HG02642 (cell line): Measurements from ENCODE around the gene DDR2.
A peak's percentile ranks its signal among the peaks of the same experiment; 100 is the strongest.
"Not testable (repeated sequence)": the region's sequence is repeated elsewhere in the genome, so short reads cannot be mapped to it uniquely, and the experiment has no call there.

Experiments used
- ATAC-seq: cut with Tn5 transposase; IDR thresholded peaks from one replicate; pipeline ENCODE4 v1.9.1; 2021; ENCODE audit warnings: mild to moderate bottlenecking; ENCODE audit not compliant: unreplicated experiment, poor library complexity

DDR2 gene

DNA sequence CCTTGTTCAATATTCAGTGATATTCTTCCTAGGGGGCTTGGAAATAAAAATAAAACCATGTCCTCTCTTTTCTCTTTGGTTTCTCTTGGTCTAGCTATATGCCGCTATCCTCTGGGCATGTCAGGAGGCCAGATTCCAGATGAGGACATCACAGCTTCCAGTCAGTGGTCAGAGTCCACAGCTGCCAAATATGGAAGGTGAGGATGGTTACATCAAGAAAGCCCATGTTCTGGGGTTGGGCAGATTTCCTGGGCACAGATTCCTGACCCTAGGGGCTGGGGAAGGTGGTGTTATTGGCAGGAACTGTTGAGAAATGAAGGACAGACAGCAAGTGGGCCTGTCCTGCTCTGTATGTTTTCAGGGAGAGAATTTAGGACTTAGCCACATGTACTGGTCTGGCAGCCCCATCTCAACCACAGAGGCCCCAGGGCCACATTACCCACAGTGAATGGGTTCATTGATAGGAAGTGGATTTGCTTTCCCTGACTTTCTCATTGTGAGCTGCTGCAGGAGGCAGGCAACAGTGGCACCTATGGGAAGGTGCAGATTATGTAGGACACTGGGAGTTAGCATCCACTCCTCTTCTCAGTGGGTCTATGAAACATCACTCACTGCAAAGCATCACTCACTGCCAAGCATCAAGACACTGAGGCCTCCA is 120.9 kb downstream of the DDR2 start:
- no peak for ATAC-seq

DNA sequence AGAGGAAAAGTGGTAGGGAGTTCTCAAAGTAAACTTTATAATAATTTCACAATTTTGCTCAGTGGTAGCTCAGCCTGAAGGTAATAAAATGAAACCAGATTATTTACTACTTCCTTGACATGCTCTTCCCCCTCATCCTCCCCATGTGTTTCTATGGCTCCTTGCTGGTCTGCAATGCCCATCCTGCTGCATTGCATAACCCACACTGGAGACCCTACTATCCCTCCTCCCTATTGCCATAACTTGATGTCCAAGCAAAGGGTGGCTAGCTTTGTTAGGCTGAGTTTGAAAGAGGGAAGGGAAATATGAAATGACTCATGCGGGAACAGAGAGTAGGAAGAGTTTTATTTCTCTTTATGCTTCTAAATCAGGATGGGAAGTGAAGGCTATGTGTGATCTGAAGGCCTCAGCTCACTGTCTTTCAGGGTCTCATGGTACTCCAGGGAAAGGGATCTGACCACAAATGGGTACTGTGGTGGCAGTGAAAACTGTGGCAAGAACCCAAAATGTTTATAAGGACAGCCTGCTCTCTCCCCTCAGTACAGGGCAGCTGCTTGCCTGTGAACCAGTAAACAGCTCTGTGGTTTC is 121.8 kb downstream of the DDR2 start:
- ATAC-seq: no peak

DNA sequence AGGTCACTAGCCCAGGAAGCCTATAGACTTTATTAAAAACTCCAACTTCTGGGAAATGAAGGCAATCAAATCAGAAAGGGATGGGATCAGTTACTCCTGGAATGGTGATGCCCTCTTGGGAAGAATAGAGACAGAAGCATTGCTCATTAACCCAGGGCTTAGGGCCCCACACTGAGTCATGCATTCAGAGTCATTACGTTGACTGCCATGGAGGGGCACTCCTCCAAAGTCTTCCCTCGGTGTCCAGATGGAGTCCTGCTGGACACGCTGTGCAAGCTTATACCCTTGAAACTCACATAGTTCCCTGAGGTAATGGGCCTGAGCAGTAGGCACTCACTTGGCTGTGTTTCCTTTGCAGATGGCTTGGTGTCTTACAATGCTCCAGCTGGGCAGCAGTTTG is 123.0 kb downstream of the DDR2 start:
- no peak for ATAC-seq

DNA sequence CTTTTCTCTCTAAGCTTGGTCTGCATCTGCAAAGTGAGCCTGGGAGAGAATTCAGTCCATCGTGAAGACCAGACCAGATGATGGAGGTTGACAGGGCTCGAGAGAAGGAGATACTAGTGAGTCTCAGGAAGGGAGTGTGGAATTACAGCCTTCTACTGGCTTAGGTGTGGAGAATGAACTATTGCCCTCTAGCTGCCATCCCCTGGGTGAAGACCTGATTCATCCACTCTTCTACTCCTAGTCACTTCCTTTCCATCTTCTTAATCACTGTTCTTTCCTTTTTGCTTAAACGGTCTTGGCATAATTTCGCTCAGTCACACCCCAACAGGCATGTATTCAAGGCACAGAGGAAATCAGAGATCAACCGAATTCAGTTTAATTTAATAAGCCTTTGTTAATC is 124.3 kb downstream of the DDR2 start:
- ATAC-seq: no peak

DNA sequence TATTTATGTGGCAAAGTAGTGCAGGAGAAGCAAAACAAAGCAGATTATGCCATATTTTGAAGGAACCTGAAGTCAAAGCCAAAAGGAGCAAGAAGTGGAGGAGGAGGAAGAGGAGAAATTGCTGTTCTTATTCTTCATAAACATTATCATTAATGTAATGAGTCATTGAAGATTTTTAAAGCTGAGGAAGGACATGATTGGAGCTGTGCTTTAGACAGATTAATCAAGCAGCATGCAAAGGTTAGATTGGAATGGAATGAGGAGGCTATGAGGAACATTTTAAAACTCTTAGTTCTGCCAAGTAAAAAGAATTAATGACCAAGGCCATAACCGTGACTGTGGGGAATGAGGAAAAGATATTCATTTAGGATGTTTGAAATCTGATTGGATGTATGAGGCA is 125.2 kb downstream of the DDR2 start:
- no peak for ATAC-seq

DNA sequence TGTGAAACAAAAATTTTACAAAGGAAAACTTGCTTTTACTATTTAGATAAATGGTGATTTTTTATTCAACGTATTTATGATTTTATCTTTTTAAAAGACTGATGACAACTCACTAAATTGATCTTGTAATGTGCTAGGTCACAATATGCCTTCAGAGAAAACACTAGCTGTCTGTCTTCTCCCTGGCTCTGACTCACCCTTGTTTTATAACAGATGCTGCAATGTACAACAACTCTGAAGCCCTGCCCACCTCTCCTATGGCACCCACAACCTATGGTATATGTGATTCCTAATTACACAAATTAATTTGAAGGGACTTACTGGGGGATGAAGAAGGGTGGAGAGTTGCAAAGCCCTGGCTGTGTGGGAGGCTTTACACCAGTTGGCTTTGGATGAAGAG is 133.5 kb downstream of the DDR2 start:
- no peak for ATAC-seq

DNA sequence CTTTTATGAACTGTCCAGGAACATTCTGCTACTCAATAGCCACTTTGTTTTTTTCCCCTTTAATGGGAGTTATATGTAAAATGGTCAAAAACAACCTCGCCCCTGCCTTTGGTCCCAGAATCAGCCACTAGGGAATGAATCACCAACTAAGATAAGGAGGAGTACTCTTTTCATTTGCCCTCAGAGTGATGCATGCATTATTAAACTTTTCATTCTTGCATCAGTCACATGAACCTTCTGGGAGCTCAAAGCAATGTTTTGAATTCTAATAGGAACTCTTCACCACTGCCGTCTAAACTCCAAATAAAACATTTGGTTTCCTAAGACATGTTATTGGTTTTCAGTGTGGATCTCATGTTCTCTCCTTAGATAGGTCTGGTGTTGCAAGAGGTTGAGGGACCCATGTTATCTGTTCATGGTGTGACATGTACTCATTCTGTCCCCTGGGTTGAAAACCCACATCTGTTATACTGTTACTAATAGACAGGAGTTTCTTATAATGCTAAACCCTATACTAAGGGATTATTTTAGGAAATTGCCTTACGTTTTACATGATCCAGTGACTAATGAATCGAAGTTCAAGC is 140.4 kb downstream of the DDR2 start:
- ATAC-seq: no peak

DNA sequence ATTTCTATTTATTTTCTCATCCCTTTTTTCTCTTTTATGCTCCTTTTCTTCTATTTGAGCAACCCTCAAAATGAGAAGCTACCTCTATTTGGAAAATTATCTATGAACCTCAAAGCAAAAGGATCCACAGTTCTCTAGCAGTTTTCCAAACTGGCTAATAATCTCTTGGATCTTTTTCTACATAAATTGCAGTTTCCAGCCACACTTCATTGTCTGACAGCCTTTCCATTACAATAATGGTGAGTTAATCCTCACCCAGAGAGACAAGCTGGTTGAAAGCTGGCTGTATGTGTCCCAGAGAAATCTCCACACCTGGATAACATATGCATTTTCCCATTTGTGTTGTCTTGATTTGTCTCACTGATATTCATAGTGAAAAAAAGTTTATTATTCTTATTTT is 141.7 kb downstream of the DDR2 start:
- ATAC-seq: no peak

DNA sequence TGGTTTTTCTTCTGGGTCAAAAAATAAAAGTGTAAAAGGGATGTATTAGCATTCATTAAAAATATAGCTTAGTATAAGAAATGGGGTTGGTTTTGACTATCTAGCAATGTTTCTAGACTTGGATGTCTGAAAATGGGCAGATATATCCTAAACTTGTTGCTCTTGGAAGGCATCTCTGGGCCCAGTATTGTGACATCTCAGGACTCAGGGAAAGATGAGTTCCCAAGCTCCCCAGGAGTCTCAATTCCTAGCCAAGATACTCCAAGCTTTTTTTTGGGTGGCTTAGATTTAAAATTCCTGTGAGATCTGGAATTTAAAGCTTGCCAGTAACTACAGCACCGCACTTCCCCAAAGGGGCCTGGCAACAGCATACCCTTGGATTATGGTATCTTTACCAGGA is 146.8 kb downstream of the DDR2 start:
- no peak for ATAC-seq

DNA sequence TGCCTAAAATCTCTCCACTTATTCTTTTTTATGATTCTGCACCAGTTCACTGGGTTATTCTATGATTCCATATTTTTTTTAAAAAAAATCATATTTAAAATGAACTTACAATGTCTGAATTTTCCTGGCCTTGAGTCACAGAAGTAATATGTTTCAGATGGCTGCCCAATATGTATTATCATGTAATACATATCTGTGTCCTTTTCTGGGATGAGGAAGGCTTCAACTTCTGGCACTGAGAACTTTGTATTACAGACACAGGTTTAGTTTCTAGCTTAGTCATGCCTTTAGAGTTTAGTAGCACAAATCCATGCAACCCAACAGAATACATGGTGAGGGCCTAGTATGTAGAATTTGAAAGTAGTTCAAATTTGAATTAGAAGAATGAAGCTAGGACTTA is 150.4 kb downstream of the DDR2 start:
- no peak for ATAC-seq

DNA sequence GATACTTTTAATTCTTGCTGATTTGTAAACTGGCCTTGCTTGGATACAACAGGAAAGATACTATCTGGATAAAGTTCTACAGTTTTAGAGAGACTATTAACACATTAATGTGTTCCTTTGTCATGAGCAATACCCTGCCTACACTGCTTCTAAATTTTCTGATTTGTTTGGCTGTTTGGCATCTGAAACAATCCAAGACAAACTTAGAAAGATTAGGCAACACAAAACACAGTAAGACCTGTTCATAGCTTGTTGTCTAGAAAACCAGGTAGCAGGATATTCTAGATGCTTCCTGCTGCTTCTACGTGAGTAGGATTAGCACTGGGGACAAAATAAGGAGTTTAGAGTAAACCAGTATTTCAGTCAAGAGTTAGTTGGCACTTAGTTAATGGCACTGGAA is 152.7 kb downstream of the DDR2 start:
- not testable (repeated sequence) for ATAC-seq

DNA sequence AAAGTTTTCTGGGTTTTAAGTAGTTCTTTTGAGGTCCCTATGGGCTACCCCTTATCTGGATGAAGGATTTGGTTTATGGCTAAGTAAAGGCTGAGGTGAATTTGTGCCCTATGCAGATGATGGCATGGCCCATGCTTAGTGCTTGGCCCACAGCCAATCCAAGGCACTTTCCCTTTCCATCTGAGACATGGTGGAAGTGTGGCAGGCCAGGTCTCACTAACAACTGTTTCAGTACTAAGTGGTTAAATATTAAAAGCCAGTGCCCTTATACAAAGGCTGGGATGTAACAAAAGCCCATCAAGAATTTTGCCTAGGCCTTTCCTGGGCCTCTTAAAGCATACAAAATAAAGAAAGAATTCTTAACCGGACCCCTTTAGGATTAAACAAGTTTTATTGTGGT is 156.5 kb downstream of the DDR2 start:
- ATAC-seq: not testable (repeated sequence)

DNA sequence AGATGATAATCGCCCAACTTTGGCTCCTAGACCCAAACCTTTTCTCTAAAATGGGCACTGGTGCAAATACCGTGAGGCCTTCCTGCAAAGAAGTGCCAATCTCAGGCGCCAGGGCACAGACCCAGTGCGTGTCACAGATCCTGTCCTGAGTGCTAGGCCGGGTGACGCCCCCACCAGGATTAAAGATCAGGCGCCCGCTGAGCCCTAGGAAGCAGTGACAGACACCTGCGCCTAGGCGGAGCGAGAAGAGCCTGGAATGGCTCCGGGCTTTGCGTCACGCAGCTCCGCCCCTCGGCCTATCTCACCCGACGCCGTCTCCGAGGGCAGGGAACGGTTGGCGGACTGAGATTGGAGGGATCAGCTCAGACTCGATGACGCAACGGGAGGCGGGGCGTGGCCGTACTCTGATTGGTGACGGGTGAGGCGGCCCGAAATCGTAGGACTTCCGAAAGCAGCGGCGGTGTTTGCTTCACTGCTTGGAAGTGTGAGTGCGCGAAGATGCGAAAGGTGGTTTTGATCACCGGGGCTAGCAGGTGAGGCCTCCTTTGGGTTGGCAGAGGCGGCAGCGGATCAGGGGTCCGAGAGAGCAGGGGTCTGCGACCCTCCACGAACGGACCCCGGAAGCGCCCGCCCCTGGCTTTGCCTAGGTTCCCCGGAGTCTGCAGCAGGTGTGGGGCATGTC is 158.2 kb downstream of the DDR2 start, which contains the start of gene HSD17B7:
HSD17B7 (plus strand) TSS at position 400 of the 682 bp plus-strand sequence; CDS start at position 499, 99 bp downstream.
- ATAC-seq: peak; percentile 100

DNA sequence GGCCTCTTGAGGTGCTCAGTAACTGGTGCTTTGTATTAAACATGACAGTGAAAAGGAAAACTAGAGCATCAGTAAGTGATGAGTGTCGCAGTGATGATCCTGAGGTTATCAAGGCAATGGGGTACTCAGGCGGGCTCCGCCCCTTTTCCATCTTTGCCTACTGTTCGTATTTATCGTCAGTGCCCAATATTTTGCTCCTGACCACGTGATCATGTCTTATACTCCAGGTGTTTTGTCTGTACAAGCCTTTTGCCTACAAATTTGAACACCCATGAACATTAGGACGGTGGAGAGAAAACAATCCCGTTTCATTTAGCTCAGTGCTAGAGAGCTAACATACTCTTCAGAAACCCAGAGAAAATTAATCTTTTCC is 158.7 kb downstream of the DDR2 start:
- ATAC-seq: not testable (repeated sequence)

DNA sequence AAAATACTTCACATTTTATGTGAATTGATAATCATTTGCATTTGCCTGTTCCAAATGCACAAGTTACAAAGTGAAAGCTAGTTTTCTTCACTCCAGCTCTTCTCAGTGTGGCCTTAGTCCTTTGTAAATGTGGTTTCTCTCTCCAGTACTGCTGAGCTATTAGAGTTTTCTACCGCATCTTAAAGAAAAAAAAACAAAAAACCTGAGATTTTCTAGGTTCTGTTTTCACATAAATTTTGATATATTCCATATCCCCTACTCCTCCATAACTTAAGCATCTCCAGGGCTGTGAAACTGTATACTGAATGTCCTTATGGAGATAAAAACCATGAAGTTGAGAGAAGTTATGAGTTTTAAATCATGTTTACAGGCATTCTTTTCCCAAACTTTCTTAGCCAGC is 162.0 kb downstream of the DDR2 start:
- not testable (repeated sequence) for ATAC-seq

DNA sequence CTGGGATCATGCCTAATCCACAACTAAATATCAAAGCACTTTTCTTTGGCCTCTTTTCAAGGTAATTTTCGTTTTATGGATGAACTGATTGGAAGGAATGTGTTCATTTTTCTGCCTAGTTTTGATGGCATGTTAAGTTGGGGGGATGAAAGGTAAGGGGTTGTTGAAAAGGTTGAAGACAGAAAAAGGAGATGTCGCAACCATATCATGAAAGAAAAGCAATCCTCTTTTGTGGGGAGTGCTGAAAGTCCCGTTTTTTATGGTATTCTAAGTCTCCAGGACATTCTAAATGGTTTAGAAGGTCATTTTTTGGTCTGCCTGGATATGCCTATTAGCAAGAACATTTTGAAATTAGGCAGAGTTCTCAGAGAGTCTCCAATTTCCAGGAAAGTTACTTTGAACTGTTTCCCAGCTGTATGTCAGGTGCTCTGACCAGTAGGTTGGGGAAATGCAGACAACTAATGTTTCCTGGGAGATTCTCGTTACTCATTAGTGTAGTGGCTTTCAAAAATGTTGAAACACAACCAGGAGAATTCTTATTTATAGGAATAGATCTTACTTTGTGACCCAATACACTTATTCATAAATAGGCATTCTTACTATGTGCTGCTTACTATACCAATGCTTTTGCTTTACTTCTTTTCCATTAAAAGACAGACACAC is 164.5 kb downstream of the DDR2 start:
- not testable (repeated sequence) for ATAC-seq

DNA sequence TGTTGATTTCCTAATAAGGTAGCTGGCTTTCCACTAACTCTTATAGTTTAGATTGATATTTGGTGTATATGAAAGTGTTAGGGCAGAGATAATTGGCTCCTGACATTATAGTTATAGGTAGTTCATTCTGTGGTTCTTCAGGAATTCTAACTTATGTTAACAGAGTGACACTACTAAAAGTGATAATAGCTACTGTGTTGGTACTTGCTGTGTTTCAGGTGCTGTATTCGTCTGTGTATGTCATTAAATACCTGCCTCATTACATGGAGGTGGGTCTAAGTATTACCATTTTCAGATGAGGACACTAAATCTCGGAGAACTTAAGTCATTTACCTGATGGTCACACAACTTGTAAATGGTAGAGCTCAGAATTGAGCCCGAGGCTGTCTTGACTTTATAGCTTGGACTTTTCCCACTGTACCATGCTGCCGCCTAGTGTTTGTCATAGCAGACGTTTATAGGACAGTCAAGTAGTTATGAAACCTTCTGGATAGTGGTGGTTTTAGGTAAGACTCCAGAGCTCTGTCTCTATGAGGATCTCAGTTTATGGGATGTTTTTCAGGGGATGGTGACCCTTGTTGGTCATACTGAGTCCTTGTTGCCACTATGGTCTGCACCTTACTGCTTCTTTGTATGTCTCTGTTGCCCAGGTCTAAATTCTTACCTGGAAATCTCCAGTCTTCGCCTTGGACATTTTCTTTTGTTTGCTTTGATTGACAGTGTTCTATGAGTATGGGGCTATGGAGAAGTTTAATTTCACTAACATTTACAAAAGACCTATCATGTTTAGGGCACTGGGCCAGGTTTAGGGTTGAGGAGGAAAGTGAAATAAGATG is 167.9 kb downstream of the DDR2 start:
- not testable (repeated sequence) for ATAC-seq

DNA sequence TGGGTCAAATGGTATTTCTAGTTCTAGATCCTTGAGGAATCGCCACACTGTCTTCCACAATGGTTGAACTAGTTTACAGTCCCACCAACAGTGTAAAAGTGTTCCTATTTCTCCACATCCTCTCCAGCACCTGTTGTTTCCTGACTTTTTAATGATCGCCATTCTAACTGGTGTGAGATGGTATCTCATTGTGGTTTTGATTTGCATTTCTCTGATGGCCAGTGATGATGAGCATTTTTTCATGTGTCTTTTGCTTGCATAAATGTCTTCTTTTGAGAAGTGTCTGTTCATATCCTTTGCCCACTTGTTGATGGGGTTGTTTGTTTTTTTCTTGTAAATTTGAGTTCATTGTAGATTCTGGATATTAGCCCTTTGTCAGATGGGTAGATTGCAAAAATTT is 175.2 kb downstream of the DDR2 start:
- ATAC-seq: not testable (repeated sequence)

DNA sequence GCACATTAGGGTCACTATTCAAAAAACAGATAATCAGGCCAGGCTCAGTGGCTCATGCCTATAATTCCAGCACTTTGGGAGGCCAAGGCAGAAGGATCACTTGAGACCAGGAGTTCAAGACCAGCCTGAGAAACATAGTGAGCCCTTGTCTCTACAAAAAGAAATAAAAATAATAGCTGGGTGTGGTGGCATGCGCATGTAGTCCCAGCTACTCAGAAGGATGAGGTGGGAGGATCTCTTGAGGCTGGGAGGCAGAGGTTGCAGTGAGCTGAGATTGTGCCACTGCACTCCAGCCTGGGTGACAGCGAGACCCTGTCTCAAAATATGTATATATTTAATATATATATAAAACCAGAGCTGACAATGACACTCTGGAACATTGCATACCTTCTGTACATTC is 180.1 kb downstream of the DDR2 start:
- not testable (repeated sequence) for ATAC-seq

DNA sequence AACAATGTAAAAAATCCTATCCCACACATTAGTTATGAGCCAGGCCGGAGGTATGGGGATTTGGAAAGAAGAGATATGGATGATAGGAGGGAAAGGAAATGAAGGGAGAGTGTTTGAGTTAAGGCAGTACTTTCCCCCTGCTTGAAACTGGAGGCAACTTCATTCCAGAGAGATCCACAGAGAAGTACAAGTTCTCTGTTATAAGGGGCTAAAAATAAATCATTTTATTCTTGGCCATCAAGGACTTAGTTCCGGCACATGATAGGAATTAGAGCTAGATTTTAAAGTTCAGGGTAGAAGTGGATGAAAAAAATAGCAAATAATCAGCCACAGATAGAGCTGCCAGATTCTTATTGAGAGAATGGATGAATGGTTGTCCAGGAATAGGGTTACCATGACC is 185.9 kb downstream of the DDR2 start:
- not testable (repeated sequence) for ATAC-seq
